ENCODE results near the gene RAB4A. TPM values are rescaled to one million over a fixed set of nuclear protein-coding genes. Genes with fewer than 3 reads are reported as not detected.

The RAB4A gene
- total and polyA plus RNA-seq, 2 of the 4 experiments (the other 2 are of a cell fraction): 25.6 to 26.2 TPM

DNA sequence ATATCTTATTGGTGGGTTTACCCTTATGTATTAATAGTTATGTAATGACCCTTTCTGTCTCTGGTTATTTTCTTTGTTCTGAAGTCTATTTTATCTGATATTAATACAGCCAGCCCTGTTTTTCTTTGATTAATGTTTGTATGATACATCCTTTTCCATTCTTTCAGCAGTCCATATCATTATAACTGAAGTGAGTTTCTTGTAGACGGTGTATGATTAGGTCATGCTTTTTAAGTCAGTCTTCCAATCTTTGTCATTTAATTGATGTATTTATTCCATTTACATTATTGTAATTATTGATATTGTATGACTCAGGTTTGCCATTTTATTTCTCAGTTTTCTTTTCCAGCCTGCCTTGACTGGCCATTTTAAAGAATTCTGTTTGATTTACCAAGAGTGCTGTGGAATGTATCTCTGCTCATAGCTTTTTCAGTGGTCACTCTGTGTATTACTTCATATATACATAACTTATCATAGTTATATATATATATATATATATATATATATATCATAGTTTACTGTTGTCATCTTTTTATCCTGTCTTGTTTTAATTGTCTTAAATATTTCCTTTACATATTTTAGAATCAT is 10.5 kb downstream of the RAB4A start:
- H2AK5ac ChIP-seq (ENCODE audit: low read depth, low read length): no peak overlapping the region
- intact Hi-C loops (cut with micrococcal nuclease): no loop called here
- H2BK120ac ChIP-seq (ENCODE audit: low read depth, low read length): no peak overlapping the region
- peaks cover 34% of the 10 kb centered on the region for H4K20me1 ChIP-seq (ENCODE audit: insufficient read depth, low read length)
- TF ChIP-seq, protein P1, sequence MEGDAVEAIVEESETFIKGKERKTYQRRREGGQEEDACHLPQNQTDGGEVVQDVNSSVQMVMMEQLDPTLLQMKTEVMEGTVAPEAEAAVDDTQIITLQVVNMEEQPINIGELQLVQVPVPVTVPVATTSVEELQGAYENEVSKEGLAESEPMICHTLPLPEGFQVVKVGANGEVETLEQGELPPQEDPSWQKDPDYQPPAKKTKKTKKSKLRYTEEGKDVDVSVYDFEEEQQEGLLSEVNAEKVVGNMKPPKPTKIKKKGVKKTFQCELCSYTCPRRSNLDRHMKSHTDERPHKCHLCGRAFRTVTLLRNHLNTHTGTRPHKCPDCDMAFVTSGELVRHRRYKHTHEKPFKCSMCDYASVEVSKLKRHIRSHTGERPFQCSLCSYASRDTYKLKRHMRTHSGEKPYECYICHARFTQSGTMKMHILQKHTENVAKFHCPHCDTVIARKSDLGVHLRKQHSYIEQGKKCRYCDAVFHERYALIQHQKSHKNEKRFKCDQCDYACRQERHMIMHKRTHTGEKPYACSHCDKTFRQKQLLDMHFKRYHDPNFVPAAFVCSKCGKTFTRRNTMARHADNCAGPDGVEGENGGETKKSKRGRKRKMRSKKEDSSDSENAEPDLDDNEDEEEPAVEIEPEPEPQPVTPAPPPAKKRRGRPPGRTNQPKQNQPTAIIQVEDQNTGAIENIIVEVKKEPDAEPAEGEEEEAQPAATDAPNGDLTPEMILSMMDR (conservative IDR thresholded peaks at IDR 0.05; ENCODE audit: low read depth, low read length): no peak
- TF ChIP-seq CEBPB (IDR thresholded peaks at IDR 0.05; ENCODE audit: low read depth, low read length): peak; percentile 21; the same call in 1 of the 2 replicates
- H2BK20ac ChIP-seq (ENCODE audit: low read depth, low read length): no peak overlapping the region
- H2AFZ ChIP-seq (replicated peaks; ENCODE audit: low read length, poor library complexity): no peak overlapping the region
- H2BK5ac ChIP-seq (ENCODE audit: low read depth, low read length, poor library complexity, severe bottlenecking): peak overlapping the region; percentile 85
- H3K27me3 ChIP-seq (ENCODE audit: control insufficient read depth, insufficient read depth, low read length): no peaks in the 10 kb centered on the region
- dilution Hi-C loops (cut with HindIII; ENCODE audit: low sequenced_read_pairs, unreplicated experiment): no loop called here
- DNase-seq: peak; percentile 49
- H4K5ac ChIP-seq (ENCODE audit: low read depth, low read length): no peak overlapping the region; the same call in 1 of the 2 replicates
- BruUV-seq (replicated peaks): no TSS peak
- H3K4me2 ChIP-seq (ENCODE audit: low read depth, low read length): peak overlapping the region; percentile 59; the same call in 1 of the 2 replicates
- peaks cover 45 to 77% of the 10 kb centered on the region in 2 experiments for H3K79me1 ChIP-seq (ENCODE audit: low read depth in 1 of 2, low read length in 2 of 2)
- H3K9me3 ChIP-seq (ENCODE audit: control insufficient read depth, insufficient read depth, low read length): no peaks in the 10 kb centered on the region
- no peak overlapping the region for H3K14ac ChIP-seq (replicated peaks; ENCODE audit: low read depth, low read length)
- H3K9ac ChIP-seq (ENCODE audit: low read depth, low read length): no peak overlapping the region
- WGBS, 2 experiments (ENCODE audit: extremely low coverage in 2 of 2, insufficient read length in 1 of 2): no CpG with 5 or more reads among the region's 1 CpG
- H3K9me1 ChIP-seq (ENCODE audit: insufficient read depth, low read length): peaks cover 15% of the 10 kb centered on the region; the same call in 1 of the 2 replicates
- H3K4me3 ChIP-seq (ENCODE audit: insufficient read depth, low read depth, low read length): no peak overlapping the region
- in situ Hi-C loops (cut with MboI; ENCODE audit: low sequenced_read_pairs): no loop called here
- no peak overlapping the region for H3K27ac ChIP-seq (ENCODE audit: insufficient read depth, low read length)
- ChIA-PET CTCF (interaction anchor here (0.6 to 1.2 kb wide), 3 partner anchors 15 to 154 kb away, joined by 3 to 4 read pairs (median 3); no protein-coding TSS in a partner anchor), POLR2A (ENCODE audit: unreplicated experiment) (no interaction called here)
- no peak overlapping the region for H4K91ac ChIP-seq (ENCODE audit: insufficient read depth, low read depth, low read length)
- ATAC-seq (ENCODE audit: low read depth): peak; percentile 76
- H3K18ac ChIP-seq (ENCODE audit: low read depth, low read length): no peak overlapping the region
- H3K56ac ChIP-seq (ENCODE audit: extremely low read depth, insufficient read depth, low read length): no peak overlapping the region
- no peak overlapping the region for H2AK9ac ChIP-seq (replicated peaks; ENCODE audit: low read depth, low read length, poor library complexity)
- H4K8ac ChIP-seq (ENCODE audit: low read depth in 2 of 2, low read length in 2 of 2): no peak overlapping the region; a peak in 1 of 4 replicates
- peaks cover 10% of the 10 kb centered on the region for H3K4me1 ChIP-seq (ENCODE audit: control insufficient read depth, insufficient read depth, low read length)
- H3K23ac ChIP-seq (ENCODE audit: low read depth, low read length): no peak overlapping the region
- 0 out of 2 replicates have a peak, but pooled peaks cover 2% of the 10 kb centered on the region for H3K36me3 ChIP-seq (ENCODE audit: control insufficient read depth, insufficient read depth, low read length)
- H3K4ac ChIP-seq (ENCODE audit: low read depth, low read length): no peak overlapping the region
- H2BK15ac ChIP-seq (ENCODE audit: low read depth, low read length): no peak overlapping the region

Data from IMR-90 (cell line).